Central memory CD8-positive, alpha-beta T cell (primary cell): ENCODE results near the gene MOV10.
A peak's percentile ranks its signal among the peaks of the same experiment; 100 is the strongest.
"Not testable (repeated sequence)": the region's sequence is repeated elsewhere in the genome, so short reads cannot be mapped to it uniquely, and the experiment has no call there.

Source experiments
- ATAC-seq: fragments of 150-1000 bp; cut with Tn5 transposase; replicated peaks from 2 replicates; pipeline ENCODE4 v1.10.0; 2022; ENCODE audit warnings: mild to moderate bottlenecking, moderate FRiP score, moderate number of reproducible peaks; ENCODE audit not compliant: poor library complexity, severe bottlenecking; ENCODE audit errors: extremely low read depth
- DNase-seq, 2 donors: peaks; one replicate each; pipeline ENCODE4 v3.0.0; 2021; ENCODE audit warnings: low spot score in 2 of 2
- H3K27ac Mint-ChIP-seq: one replicate; pipeline ENCODE4 v1.8.0; 2022; ENCODE audit warnings: low read depth, mild to moderate bottlenecking, moderate library complexity, mixed read lengths
- H3K27me3 Mint-ChIP-seq: one replicate; pipeline ENCODE4 v1.8.0; 2022; ENCODE audit warnings: mixed read lengths
- H3K36me3 Mint-ChIP-seq: one replicate; pipeline ENCODE4 v1.8.0; 2022; ENCODE audit warnings: mild to moderate bottlenecking, moderate library complexity, mixed read lengths; ENCODE audit not compliant: insufficient read depth
- H3K4me1 Mint-ChIP-seq: one replicate; pipeline ENCODE4 v1.8.0; 2022; ENCODE audit warnings: mixed read lengths
- H3K4me3 Mint-ChIP-seq: one replicate; pipeline ENCODE4 v1.8.0; 2022; ENCODE audit warnings: mild to moderate bottlenecking, moderate library complexity, mixed read lengths
- H3K9me3 Mint-ChIP-seq: one replicate; pipeline ENCODE4 v1.8.0; 2022; ENCODE audit warnings: mixed read lengths

Gene MOV10

DNA sequence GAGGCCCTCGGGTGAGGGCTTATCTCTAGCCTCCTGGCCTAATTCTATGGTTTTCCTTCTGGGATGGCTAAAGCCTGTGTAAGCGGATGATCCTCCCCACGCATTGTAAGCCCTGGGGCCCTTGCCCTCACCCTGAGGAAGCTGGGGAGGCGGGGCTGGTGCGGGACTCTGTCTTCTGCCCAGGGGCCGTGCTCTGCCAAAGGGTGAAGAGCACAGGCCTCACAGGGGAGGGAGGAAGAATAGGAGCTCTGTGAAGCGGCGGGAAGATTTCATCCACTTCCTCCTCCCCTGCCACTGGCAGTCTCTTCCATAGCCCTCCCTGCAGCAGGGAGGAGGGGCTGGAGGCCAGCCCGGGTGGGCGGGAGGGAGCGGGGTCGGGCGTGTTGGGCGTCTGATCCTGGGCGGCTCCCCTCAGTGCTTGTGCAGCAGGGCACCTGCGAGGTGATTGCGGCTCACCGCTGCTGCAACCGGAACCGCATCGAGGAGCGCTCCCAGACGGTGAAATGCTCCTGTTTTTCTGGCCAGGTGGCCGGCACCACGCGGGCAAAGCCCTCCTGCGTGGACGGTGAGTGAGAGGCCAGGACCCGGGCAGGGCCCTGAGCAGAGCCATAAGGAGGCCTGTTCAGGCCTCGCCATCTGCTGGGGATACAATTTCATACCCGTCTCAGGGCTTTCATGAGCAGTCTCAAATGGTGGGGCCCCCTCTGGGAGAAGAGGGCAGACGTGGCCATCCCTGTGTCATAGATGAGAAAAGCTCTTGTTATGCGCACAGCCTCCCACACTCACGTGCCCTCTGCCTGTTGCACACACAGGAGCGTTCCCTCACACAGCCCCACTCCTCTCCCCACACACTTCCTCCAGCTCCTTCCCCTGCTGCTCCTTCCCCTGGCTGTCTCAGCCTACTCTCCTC lies 48.4 kb downstream of the MOV10 start:
- Mint-ChIP-seq H3K4me3 (no peak overlapping the region), H3K36me3 (no peaks in the 10 kb centered on the region), H3K9me3 (no peaks in the 10 kb centered on the region), H3K27me3 (peaks cover 34% of the 10 kb centered on the region), H3K27ac (no peak overlapping the region), H3K4me1 (peaks cover 9% of the 10 kb centered on the region)
- DNase-seq (no peak), ATAC-seq (no peak)

DNA sequence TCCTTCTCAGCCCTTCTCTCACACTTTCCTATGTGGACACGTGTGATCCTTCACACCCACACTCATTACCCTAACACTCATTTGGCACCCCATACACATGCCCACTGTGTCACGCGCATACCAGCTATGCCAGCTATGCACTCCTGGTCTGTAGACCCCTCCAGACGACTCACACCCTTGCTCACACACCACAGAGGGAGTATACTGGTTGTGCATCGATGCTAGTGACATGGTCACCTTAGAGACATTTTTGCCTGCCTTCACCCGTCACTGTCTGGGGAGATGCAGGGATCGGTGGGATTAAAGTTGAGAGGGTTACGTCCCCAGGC lies 49.0 kb downstream of the MOV10 start:
- Mint-ChIP-seq H3K27ac (no peak overlapping the region), H3K9me3 (no peaks in the 10 kb centered on the region), H3K4me3 (no peak overlapping the region), H3K27me3 (peaks cover 34% of the 10 kb centered on the region), H3K36me3 (no peaks in the 10 kb centered on the region), H3K4me1 (peaks cover 7% of the 10 kb centered on the region)
- DNase-seq (no peak), ATAC-seq (no peak)

DNA sequence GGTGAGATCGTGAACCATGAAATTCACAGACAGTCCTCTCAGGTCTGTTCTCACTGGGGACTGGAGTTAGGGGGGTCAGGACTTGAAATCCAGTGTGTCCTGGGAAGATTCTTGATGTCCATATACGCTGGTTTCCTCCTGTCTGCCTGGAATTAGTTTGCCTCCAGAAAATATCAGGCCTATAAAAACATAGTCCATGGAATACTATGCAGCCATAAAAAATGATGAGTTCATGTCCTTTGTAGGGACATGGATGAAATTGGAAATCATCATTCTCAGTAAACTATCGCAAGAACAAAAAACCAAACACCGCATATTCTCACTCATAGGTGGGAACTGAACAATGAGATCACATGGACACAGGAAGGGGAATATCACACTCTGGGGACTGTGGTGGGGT lies 49.8 kb downstream of the MOV10 start:
- not testable (repeated sequence) for H3K4me1 Mint-ChIP-seq, ATAC-seq, DNase-seq, H3K9me3 Mint-ChIP-seq, H3K27ac Mint-ChIP-seq, H3K36me3 Mint-ChIP-seq, H3K4me3 Mint-ChIP-seq
- peaks cover 26% of the 10 kb centered on the region for H3K27me3 Mint-ChIP-seq

DNA sequence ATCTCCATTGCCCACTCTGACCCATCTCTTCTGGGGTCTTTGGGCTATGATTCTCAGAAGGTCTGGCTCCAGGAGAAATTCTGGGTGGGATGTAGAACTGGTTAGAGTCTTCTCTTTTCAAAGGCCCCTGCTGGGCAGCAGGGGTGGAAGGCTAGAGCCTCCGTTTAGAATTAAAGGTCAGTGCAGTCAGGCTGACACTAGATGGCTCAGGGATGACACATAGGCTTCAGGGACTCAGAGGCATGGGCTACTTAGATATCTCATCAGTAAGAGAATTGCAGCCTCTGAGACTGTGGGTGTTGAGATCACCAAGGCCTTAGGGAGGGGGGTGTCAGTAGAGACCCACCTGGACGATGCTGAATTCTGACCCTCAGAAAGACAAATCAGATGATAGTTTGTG lies 53.3 kb downstream of the MOV10 start:
- DNase-seq (no peak), ATAC-seq (no peak)
- no peak overlapping the region for H3K4me3 Mint-ChIP-seq
- H3K4me1 Mint-ChIP-seq, result no peaks in the 10 kb centered on the region
- H3K9me3 Mint-ChIP-seq, result no peaks in the 10 kb centered on the region
- H3K27ac Mint-ChIP-seq, result no peak overlapping the region
- H3K27me3 Mint-ChIP-seq, result peaks cover 12% of the 10 kb centered on the region
- H3K36me3 Mint-ChIP-seq, result no peaks in the 10 kb centered on the region

DNA sequence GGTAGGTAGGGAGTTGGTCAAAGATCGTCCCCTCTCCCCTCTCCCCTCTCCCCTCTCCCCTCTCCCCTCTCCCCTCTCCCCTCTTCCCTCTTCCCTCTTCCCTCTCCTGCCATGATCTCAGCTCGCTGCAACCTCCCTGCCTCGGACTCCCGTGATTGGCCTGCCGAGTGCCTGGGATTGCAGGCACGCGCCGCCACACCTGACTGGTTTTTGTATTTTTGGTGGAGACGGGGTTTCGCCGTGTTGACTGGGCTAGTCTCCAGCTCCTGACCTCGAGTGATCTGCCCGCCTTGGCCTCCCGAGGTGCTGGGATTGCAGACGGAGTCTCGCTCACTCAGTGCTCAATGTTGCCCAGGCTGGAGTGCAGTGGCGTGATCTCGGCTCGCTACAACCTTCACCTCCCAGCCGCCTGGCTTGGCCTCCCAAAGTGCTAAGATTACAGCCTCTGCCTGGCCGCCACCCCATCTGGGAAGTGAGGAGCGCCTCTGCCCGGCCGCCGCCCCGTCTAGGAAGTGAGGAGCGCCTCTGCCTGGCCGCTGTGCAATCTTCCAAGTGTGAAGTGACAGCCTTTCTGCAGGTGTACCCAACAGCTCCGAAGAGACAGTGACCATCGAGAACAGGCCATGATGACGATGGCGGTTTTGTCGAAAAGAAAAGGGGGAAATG lies 54.0 kb downstream of the MOV10 start:
- not testable (repeated sequence) for H3K27ac Mint-ChIP-seq, H3K4me1 Mint-ChIP-seq, H3K9me3 Mint-ChIP-seq, H3K4me3 Mint-ChIP-seq, DNase-seq, H3K36me3 Mint-ChIP-seq, ATAC-seq
- peaks cover 12% of the 10 kb centered on the region for H3K27me3 Mint-ChIP-seq

DNA sequence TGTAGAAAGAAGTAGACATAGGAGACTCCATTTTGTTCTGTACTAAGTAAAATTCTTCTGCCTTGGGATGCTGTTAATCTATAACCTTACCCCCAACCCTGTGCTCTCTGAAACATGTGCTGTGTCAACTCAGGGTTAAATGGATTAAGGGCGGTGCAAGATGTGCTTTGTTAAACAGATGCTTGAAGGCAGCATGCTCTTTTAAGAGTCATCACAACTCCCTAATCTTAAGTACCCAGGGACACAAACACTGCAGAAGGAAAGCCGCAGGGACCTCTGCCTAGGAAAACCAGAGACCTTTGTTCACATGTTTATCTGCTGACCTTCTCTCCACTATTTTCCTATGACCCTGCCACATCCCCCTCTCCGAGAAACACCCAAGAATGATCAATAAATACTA lies 54.6 kb downstream of the MOV10 start:
- DNase-seq, H3K9me3 Mint-ChIP-seq, H3K4me1 Mint-ChIP-seq, H3K4me3 Mint-ChIP-seq, H3K27ac Mint-ChIP-seq, ATAC-seq, H3K36me3 Mint-ChIP-seq: not testable (repeated sequence)
- H3K27me3 Mint-ChIP-seq, result peaks cover 12% of the 10 kb centered on the region

DNA sequence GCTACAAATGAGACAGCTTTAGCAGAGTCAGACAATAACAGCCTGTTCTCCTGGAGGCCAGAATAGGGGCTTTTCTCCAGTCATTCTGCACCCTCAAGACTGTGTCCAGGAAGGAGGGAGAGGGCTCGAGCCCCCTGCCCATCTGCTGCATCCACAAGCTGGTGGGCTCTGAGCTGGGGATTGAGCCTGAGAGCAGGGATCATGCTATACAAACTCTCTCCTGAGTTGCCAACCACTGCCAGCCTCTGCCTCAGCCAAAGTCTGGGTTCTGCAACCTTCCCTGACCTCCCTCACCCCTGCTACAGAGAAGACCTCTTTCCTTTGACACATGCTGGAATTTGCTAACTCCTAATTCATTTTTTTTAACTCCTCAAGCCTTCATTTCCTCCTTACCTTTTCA lies 55.5 kb downstream of the MOV10 start:
- Mint-ChIP-seq H3K27ac (no peak overlapping the region), H3K27me3 (peaks cover 21% of the 10 kb centered on the region), H3K4me1 (no peaks in the 10 kb centered on the region), H3K36me3 (no peaks in the 10 kb centered on the region), H3K4me3 (no peak overlapping the region), H3K9me3 (no peaks in the 10 kb centered on the region)
- ATAC-seq (no peak), DNase-seq (no peak)

DNA sequence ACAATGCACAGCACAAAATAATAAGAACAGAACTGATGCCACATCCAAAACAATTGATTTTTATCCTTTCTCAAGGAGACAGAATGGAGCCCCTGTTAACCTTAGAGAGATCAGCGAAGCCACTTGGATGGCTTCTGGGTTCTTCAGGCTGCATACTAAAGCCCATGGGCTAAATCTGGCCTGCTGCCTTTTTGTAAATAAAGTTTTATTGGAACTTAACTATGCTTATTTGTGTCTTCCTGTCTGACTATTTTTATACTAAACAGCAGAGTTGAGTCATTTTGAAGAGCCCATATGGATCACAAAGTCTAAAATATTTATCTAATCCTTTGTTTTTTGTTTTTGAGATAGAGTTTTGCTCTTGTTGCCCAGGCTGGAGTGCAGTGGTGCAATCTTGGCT lies 57.0 kb downstream of the MOV10 start:
- Mint-ChIP-seq H3K36me3 (no peaks in the 10 kb centered on the region), H3K27ac (no peak overlapping the region), H3K4me3 (no peak overlapping the region), H3K27me3 (peaks cover 23% of the 10 kb centered on the region), H3K4me1 (no peaks in the 10 kb centered on the region), H3K9me3 (no peaks in the 10 kb centered on the region)
- ATAC-seq, result no peak
- DNase-seq, result no peak

DNA sequence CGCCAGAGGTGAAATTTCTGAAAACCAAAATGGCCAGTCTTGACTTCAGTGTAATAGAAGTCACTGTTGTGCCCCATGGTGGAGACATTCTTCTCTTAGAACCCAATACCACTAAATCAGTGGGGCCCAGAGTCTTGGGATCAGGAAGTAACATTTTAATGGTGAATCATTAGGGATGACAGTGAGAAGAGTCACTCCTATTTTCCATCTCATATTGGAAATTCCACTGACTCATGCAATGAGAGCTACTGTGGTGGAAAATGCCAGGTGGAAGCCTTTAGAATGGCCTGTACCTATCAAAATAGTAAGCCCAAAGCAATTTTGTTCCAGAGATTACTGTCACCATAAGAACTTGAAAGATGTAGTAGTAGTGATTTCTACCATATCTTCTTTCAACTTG lies 61.3 kb downstream of the MOV10 start:
- H3K9me3 Mint-ChIP-seq, result no peaks in the 10 kb centered on the region
- H3K27ac Mint-ChIP-seq, result no peak overlapping the region
- no peaks in the 10 kb centered on the region for H3K4me1 Mint-ChIP-seq
- no peak overlapping the region for H3K4me3 Mint-ChIP-seq
- H3K27me3 Mint-ChIP-seq, result peaks cover 61% of the 10 kb centered on the region
- no peak for DNase-seq
- no peaks in the 10 kb centered on the region for H3K36me3 Mint-ChIP-seq
- no peak for ATAC-seq

DNA sequence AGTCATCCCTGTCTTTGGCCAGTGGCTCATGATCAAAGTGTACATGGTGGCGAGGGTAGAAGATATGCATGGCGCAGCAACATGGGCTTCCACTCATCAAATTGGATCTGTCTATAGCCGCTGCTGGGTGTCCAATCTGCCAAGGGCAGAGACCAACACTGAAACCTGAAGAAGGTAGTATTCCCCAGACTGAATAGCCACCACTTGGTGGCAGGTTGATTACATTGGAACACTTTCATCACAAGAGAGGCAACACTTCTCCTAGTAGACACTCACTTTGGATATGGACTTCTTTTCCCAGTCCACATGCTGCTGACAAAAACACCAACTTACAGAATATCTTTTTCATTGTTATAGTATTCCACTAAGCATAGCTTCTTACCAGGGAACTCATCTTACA lies 63.1 kb downstream of the MOV10 start:
- no peak overlapping the region for H3K4me3 Mint-ChIP-seq
- H3K27me3 Mint-ChIP-seq, result peaks cover 80% of the 10 kb centered on the region
- DNase-seq, result no peak
- H3K4me1 Mint-ChIP-seq, result no peaks in the 10 kb centered on the region
- no peaks in the 10 kb centered on the region for H3K36me3 Mint-ChIP-seq
- ATAC-seq, result no peak
- no peak overlapping the region for H3K27ac Mint-ChIP-seq
- no peaks in the 10 kb centered on the region for H3K9me3 Mint-ChIP-seq

DNA sequence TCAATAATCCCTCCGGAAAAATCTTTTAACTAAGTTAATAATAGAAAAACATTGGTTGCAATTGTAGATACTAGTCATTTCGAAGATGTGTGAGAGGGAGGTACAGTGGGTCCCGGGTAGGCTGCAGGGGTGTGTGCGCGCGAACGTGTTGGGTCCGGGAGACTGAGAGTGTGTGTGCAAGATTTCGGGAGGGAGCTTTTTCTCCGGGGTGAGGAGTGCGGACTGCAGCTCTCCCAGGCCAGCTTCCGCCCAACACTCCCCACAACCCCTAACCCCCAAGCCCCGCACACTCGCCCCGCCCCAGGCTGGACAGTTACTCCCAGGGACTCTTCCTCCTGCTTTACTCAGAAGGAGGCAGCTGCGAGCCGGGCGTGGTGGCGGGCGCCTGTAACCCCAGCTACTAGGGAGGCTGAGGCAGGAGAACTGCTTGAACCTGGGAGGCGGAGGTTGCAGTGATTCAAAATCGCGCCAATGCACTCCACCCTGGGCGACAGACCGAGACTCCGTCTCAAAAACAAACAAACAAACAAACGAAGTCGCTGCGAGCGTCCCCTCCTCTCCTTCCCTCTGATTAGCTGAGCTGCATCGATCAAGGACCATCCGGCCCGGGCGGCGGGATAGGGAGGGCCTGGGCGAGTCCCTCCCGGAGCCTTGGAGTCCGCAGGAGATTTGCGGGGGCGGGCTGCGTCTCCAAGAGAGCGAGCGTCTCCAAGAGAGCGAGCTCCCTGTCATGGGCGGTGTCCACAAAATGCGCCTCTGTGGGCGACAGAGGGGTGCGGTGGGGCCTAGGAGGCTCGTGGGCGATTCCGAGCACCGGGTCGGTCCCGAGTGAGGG lies 68.9 kb downstream of the MOV10 start:
- no peak for DNase-seq
- H3K27ac Mint-ChIP-seq, result no peak overlapping the region
- H3K4me3 Mint-ChIP-seq, result peak overlapping the region; percentile 4
- no peaks in the 10 kb centered on the region for H3K36me3 Mint-ChIP-seq
- H3K27me3 Mint-ChIP-seq, result peaks cover 87% of the 10 kb centered on the region
- H3K9me3 Mint-ChIP-seq, result no peaks in the 10 kb centered on the region
- ATAC-seq, result no peak
- peaks cover 7% of the 10 kb centered on the region for H3K4me1 Mint-ChIP-seq

DNA sequence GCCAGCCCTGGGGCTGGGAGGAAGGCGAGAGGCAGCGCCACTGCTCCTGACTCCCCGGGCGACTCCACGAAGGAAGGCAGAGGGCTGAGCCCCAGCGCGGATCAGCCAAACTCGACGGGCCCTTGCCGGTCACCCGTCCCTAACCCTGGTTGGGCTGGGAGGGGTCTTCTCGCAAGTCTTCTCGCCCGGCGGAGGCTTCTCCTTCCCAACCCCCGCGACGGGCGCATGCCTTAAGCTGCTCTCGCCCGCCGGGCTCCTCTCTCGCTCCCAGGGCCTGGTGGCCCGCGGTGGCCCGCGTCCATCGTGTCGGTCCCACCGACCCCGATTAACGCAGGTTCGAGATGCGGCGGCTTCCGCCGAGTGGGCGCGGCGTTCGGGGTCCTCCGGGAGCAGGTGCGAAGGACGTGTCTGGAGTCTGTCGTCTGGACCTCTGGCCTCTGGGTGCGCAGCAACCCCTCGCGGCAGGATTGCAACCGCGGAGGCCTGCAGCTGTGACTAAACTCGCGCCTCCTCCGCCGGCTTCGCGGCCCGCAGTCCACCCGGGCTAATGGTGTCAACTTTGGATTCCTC lies 69.6 kb downstream of the MOV10 start:
- peaks cover 85% of the 10 kb centered on the region for H3K27me3 Mint-ChIP-seq
- ATAC-seq (no peak), DNase-seq (no peak)
- no peak overlapping the region for H3K27ac Mint-ChIP-seq
- peaks cover 7% of the 10 kb centered on the region for H3K4me1 Mint-ChIP-seq
- H3K36me3 Mint-ChIP-seq, result peaks cover 2% of the 10 kb centered on the region
- H3K9me3 Mint-ChIP-seq, result no peaks in the 10 kb centered on the region
- H3K4me3 Mint-ChIP-seq, result no peak overlapping the region
